ENCODE measurements around the gene PREX1.

- TF ChIP-seq RXRA (IDR thresholded peaks at IDR 0.05; ENCODE audit: borderline replicate concordance, low read depth) (no peak), FOXM1 (IDR thresholded peaks at IDR 0.05; ENCODE audit: low read depth) (no peak), MAX (IDR thresholded peaks at IDR 0.05; ENCODE audit: low read depth) (no peak), MXI1 (IDR thresholded peaks at IDR 0.05; ENCODE audit: low read depth, low read length) (no peak), SMC3 (IDR thresholded peaks at IDR 0.05; ENCODE audit: low read depth, low read length) (no peak), SIN3A (IDR thresholded peaks at IDR 0.05; ENCODE audit: borderline replicate concordance, low read depth, low read length) (no peak), YY1 (IDR thresholded peaks at IDR 0.05; ENCODE audit: low read depth) (no peak), EP300 (IDR thresholded peaks at IDR 0.05; ENCODE audit: borderline replicate concordance in 1 of 2, low read depth in 1 of 2, low read length in 1 of 2) (no peak), RAD21 (IDR thresholded peaks at IDR 0.05; ENCODE audit: low read length) (no peak), PBX3 (IDR thresholded peaks at IDR 0.05) (no peak), JUND (IDR thresholded peaks at IDR 0.05) (no peak), POLR2AphosphoS5 (IDR thresholded peaks at IDR 0.05; ENCODE audit: low read depth, low read length) (no peak)
- TF ChIP-seq, protein P1, sequence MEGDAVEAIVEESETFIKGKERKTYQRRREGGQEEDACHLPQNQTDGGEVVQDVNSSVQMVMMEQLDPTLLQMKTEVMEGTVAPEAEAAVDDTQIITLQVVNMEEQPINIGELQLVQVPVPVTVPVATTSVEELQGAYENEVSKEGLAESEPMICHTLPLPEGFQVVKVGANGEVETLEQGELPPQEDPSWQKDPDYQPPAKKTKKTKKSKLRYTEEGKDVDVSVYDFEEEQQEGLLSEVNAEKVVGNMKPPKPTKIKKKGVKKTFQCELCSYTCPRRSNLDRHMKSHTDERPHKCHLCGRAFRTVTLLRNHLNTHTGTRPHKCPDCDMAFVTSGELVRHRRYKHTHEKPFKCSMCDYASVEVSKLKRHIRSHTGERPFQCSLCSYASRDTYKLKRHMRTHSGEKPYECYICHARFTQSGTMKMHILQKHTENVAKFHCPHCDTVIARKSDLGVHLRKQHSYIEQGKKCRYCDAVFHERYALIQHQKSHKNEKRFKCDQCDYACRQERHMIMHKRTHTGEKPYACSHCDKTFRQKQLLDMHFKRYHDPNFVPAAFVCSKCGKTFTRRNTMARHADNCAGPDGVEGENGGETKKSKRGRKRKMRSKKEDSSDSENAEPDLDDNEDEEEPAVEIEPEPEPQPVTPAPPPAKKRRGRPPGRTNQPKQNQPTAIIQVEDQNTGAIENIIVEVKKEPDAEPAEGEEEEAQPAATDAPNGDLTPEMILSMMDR (IDR thresholded peaks at IDR 0.05) = no peak
- TF ChIP-seq, protein P2, sequence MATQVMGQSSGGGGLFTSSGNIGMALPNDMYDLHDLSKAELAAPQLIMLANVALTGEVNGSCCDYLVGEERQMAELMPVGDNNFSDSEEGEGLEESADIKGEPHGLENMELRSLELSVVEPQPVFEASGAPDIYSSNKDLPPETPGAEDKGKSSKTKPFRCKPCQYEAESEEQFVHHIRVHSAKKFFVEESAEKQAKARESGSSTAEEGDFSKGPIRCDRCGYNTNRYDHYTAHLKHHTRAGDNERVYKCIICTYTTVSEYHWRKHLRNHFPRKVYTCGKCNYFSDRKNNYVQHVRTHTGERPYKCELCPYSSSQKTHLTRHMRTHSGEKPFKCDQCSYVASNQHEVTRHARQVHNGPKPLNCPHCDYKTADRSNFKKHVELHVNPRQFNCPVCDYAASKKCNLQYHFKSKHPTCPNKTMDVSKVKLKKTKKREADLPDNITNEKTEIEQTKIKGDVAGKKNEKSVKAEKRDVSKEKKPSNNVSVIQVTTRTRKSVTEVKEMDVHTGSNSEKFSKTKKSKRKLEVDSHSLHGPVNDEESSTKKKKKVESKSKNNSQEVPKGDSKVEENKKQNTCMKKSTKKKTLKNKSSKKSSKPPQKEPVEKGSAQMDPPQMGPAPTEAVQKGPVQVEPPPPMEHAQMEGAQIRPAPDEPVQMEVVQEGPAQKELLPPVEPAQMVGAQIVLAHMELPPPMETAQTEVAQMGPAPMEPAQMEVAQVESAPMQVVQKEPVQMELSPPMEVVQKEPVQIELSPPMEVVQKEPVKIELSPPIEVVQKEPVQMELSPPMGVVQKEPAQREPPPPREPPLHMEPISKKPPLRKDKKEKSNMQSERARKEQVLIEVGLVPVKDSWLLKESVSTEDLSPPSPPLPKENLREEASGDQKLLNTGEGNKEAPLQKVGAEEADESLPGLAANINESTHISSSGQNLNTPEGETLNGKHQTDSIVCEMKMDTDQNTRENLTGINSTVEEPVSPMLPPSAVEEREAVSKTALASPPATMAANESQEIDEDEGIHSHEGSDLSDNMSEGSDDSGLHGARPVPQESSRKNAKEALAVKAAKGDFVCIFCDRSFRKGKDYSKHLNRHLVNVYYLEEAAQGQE (IDR thresholded peaks at IDR 0.05; ENCODE audit: low read depth, low read length) = no peak
Observed at GRCh38 chr20:48822879-48823385, 4.9 kb downstream of the PREX1 start.
